SJCRH30 (cell line): ENCODE data around the gene FOXO6. TPM values are rescaled to one million over a fixed set of nuclear protein-coding genes. Genes with fewer than 3 reads are reported as not detected.

Source experiments
- DNase-seq, 2 experiments: peaks; one replicate each; pipeline ENCODE4 v3.0.0-alpha.2; 2015 to 2020
- H3K27ac ChIP-seq: fragments of 250-450 bp; sonication (Bioruptor Pico); 2 replicates; pipeline ENCODE4 v1.5.1; 2020; ENCODE audit warnings: mild to moderate bottlenecking, moderate library complexity
- H3K27me3 ChIP-seq: fragments of 250-450 bp; sonication (Bioruptor Pico); 2 replicates; pipeline ENCODE4 v1.5.1; 2020; ENCODE audit warnings: mild to moderate bottlenecking, moderate library complexity
- H3K36me3 ChIP-seq: fragments of 250-450 bp; sonication (Bioruptor Pico); 2 replicates; pipeline ENCODE4 v1.5.1; 2020; ENCODE audit warnings: mild to moderate bottlenecking, moderate library complexity
- H3K4me1 ChIP-seq: fragments of 250-450 bp; sonication (Bioruptor Pico); 2 replicates; pipeline ENCODE4 v1.5.1; 2020; ENCODE audit warnings: mild to moderate bottlenecking, moderate library complexity
- H3K4me3 ChIP-seq: fragments of 250-450 bp; sonication (Bioruptor Pico); 2 replicates; pipeline ENCODE4 v1.5.1; 2020; ENCODE audit warnings: mild to moderate bottlenecking, moderate library complexity
- H3K9me3 ChIP-seq: fragments of 250-450 bp; sonication (Bioruptor Pico); replicated peaks from 2 replicates; pipeline ENCODE4 v1.5.1; 2020; ENCODE audit warnings: mild to moderate bottlenecking, moderate library complexity
- total RNA-seq: library from RNA; depleted of rRNA; stranded (reverse); fragments of >200 nt; shearing (Covaris generic); gene quantifications from 2 replicates; pipeline ENCODE4 v1.2.3, GENCODE V29; 2014

FOXO6 gene
- total RNA-seq, 1 experiment from 2014 or later: 11.9 TPM

- H3K36me3 ChIP-seq: peaks cover 9% of the 10 kb centered on the region; the same call in 1 of the 2 replicates
- H3K27me3 ChIP-seq: no peaks in the 10 kb centered on the region
- H3K27ac ChIP-seq: no peak overlapping the region
- H3K4me3 ChIP-seq: no peak overlapping the region
- H3K9me3 ChIP-seq: no peaks in the 10 kb centered on the region
- peaks cover 54% of the 10 kb centered on the region for H3K4me1 ChIP-seq
- no peak for DNase-seq
Measured at GRCh38 chr1:41374711-41375110, 13.5 kb downstream of the FOXO6 start.

- Histone ChIP-seq H3K4me1 (peaks cover 48% of the 10 kb centered on the region), H3K27ac (no peak overlapping the region), H3K9me3 (no peaks in the 10 kb centered on the region), H3K36me3 (peaks cover 11% of the 10 kb centered on the region; the same call in 1 of the 2 replicates), H3K4me3 (no peak overlapping the region), H3K27me3 (no peaks in the 10 kb centered on the region)
- no peak for DNase-seq
Measured at GRCh38 chr1:41377397-41377796, 16.2 kb downstream of the FOXO6 start.

GRCh38 chr1:41378222-41378621, 17.0 kb downstream of the FOXO6 start:
- peaks cover 11% of the 10 kb centered on the region; the same call in 1 of the 2 replicates for H3K36me3 ChIP-seq
- no peaks in the 10 kb centered on the region for H3K27me3 ChIP-seq
- H3K9me3 ChIP-seq: no peaks in the 10 kb centered on the region
- no peak overlapping the region for H3K27ac ChIP-seq
- DNase-seq: no peak
- peaks cover 40% of the 10 kb centered on the region for H3K4me1 ChIP-seq
- no peak overlapping the region for H3K4me3 ChIP-seq

- Histone ChIP-seq H3K4me1 (peaks cover 31% of the 10 kb centered on the region), H3K9me3 (no peaks in the 10 kb centered on the region), H3K36me3 (peaks cover 11% of the 10 kb centered on the region), H3K27ac (peak overlapping the region; percentile 15; the same call in 1 of the 2 replicates), H3K27me3 (no peaks in the 10 kb centered on the region), H3K4me3 (no peak overlapping the region)
- DNase-seq: peak in 1 of 2 experiments; percentile 48
Measured at GRCh38 chr1:41378999-41379737, 17.9 kb downstream of the FOXO6 start.

- H3K4me3 ChIP-seq: no peak overlapping the region
- peaks cover 30% of the 10 kb centered on the region for H3K4me1 ChIP-seq
- H3K27me3 ChIP-seq: no peaks in the 10 kb centered on the region
- DNase-seq: peak in 1 of 2 experiments; percentile 57
- H3K27ac ChIP-seq: peak overlapping the region; percentile 15
- no peaks in the 10 kb centered on the region for H3K9me3 ChIP-seq
- H3K36me3 ChIP-seq: peaks cover 10% of the 10 kb centered on the region
Measured at GRCh38 chr1:41379738-41380130, 18.5 kb downstream of the FOXO6 start.

GRCh38 chr1:41380195-41380594, 19.0 kb downstream of the FOXO6 start:
- Histone ChIP-seq H3K4me3 (no peak overlapping the region), H3K36me3 (peaks cover 10% of the 10 kb centered on the region), H3K4me1 (peaks cover 30% of the 10 kb centered on the region), H3K9me3 (no peaks in the 10 kb centered on the region), H3K27ac (peak overlapping the region; percentile 15; the same call in 1 of the 2 replicates), H3K27me3 (no peaks in the 10 kb centered on the region)
- DNase-seq: no peak

- DNase-seq: peak; percentile 71 to 84
- H3K27ac ChIP-seq: peak overlapping the region; percentile 23; the same call in 1 of the 2 replicates
Measured at GRCh38 chr1:41380979-41381691, 19.9 kb downstream of the FOXO6 start.

GRCh38 chr1:41381692-41382479, 20.7 kb downstream of the FOXO6 start:
- H3K27ac ChIP-seq: no peak overlapping the region
- no peaks in the 10 kb centered on the region for H3K27me3 ChIP-seq
- H3K36me3 ChIP-seq: peaks cover 7% of the 10 kb centered on the region
- H3K4me1 ChIP-seq: peaks cover 30% of the 10 kb centered on the region
- H3K9me3 ChIP-seq: no peaks in the 10 kb centered on the region
- H3K4me3 ChIP-seq: no peak overlapping the region
- no peak for DNase-seq

More at GRCh38 chr1:41380979-41381691, 19.9 kb downstream of the FOXO6 start:
- H3K27me3 ChIP-seq: no peaks in the 10 kb centered on the region
- peaks cover 30% of the 10 kb centered on the region for H3K4me1 ChIP-seq
- no peaks in the 10 kb centered on the region for H3K9me3 ChIP-seq
- H3K4me3 ChIP-seq: no peak overlapping the region
- peaks cover 7% of the 10 kb centered on the region for H3K36me3 ChIP-seq

- H3K4me3 ChIP-seq: no peak overlapping the region
- no peaks in the 10 kb centered on the region for H3K27me3 ChIP-seq
- no peak overlapping the region for H3K27ac ChIP-seq
- peaks cover 7% of the 10 kb centered on the region for H3K36me3 ChIP-seq
- peaks cover 35% of the 10 kb centered on the region for H3K4me1 ChIP-seq
- H3K9me3 ChIP-seq: no peaks in the 10 kb centered on the region
- DNase-seq: no peak
Measured at GRCh38 chr1:41382480-41383090, 21.4 kb downstream of the FOXO6 start.

GRCh38 chr1:41383094-41383852, 22.0 kb downstream of the FOXO6 start:
- Histone ChIP-seq H3K4me1 (peaks cover 41% of the 10 kb centered on the region), H3K27ac (no peak overlapping the region), H3K27me3 (no peaks in the 10 kb centered on the region), H3K9me3 (no peaks in the 10 kb centered on the region), H3K4me3 (no peak overlapping the region), H3K36me3 (peaks cover 7% of the 10 kb centered on the region)
- DNase-seq: no peak

- no peak for DNase-seq
- H3K27ac ChIP-seq: no peak overlapping the region
- H3K4me3 ChIP-seq: no peak overlapping the region
- H3K36me3 ChIP-seq: peaks cover 7% of the 10 kb centered on the region
- no peaks in the 10 kb centered on the region for H3K9me3 ChIP-seq
- no peaks in the 10 kb centered on the region for H3K27me3 ChIP-seq
- peaks cover 31% of the 10 kb centered on the region for H3K4me1 ChIP-seq
Measured at GRCh38 chr1:41384579-41384978, 23.3 kb downstream of the FOXO6 start.

GRCh38 chr1:41385398-41386195, 24.4 kb downstream of the FOXO6 start:
- H3K4me1 ChIP-seq: peaks cover 20% of the 10 kb centered on the region
- no peak overlapping the region for H3K27ac ChIP-seq
- H3K27me3 ChIP-seq: no peaks in the 10 kb centered on the region
- peaks cover 7% of the 10 kb centered on the region for H3K36me3 ChIP-seq
- no peaks in the 10 kb centered on the region for H3K9me3 ChIP-seq
- H3K4me3 ChIP-seq: no peak overlapping the region
- DNase-seq: no peak

- H3K4me3 ChIP-seq: no peak overlapping the region
- H3K9me3 ChIP-seq: no peaks in the 10 kb centered on the region
- peaks cover 16% of the 10 kb centered on the region for H3K4me1 ChIP-seq
- H3K36me3 ChIP-seq: peaks cover 7% of the 10 kb centered on the region
- no peak overlapping the region for H3K27ac ChIP-seq
- DNase-seq: no peak
- no peaks in the 10 kb centered on the region for H3K27me3 ChIP-seq
Measured at GRCh38 chr1:41386196-41386663, 25.0 kb downstream of the FOXO6 start.
